ENCODE results near the gene RAET1G.

DNA sequence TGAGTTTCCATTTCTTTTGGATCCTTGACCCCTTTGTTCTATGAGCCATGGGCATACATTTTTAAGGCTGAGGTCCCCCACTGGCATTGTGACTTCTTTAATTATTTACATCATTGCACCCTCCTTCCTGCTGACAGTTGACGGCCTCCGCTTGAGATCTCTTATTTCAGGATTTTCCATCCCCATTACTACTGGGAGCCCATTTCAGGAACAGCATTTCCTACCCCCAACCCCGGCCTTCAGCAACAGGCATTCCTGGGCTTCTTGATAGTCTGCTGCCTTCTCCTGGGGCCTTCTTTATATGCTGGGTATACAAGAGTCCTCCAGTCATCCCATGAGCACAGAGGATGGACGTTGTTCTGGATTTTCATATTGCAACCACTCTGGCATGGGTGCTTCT, 44.7 kb upstream of the RAET1G start:
- no peak for TF ChIP-seq CTCF (IDR thresholded peaks at IDR 0.05)
- TF ChIP-seq REST (IDR thresholded peaks at IDR 0.05; ENCODE audit: low read depth, low read length), result no peak
- TF ChIP-seq TAF1 (IDR thresholded peaks at IDR 0.05; ENCODE audit: borderline replicate concordance, low read depth, low read length), result no peak
- no peak for TF ChIP-seq FOSL2 (IDR thresholded peaks at IDR 0.05; ENCODE audit: borderline replicate concordance, low read depth)
- no peak for TF ChIP-seq POLR2AphosphoS5 (IDR thresholded peaks at IDR 0.05; ENCODE audit: low read depth, low read length)
- no peak for TF ChIP-seq RXRA (IDR thresholded peaks at IDR 0.05; ENCODE audit: borderline replicate concordance, low read depth)
- no peak for TF ChIP-seq EP300 (IDR thresholded peaks at IDR 0.05; ENCODE audit: borderline replicate concordance in 1 of 2, low read depth in 1 of 2, low read length in 1 of 2)

All from SK-N-SH (cell line).